Measurements from ENCODE around the gene SRP9. TPM values are rescaled to one million over a fixed set of nuclear protein-coding genes. Genes with fewer than 3 reads are reported as not detected.
A peak's percentile ranks its signal among the peaks of the same experiment; 100 is the strongest.
"Not testable (repeated sequence)": the region's sequence is repeated elsewhere in the genome, so short reads cannot be mapped to it uniquely, and the experiment has no call there.

The SRP9 gene
- total and polyA plus RNA-seq, 12 donors: 144 to 521 (median 293) TPM

GRCh38 chr1:225812488-225813213, 35.0 kb downstream of the SRP9 start:
- DNase-seq: peak in 1 of 7 donors; percentile 41
- H3K4me1 ChIP-seq (replicated peaks in 1 of 2): peaks cover 61 to 69% of the 10 kb centered on the region in 2 donors
- H3K4me3 ChIP-seq: peak overlapping the region in 1 of 4 donors; percentile 93
- 49 to 61% (median 60%) methylated on average over 3 to 8 of the region's 8 CpGs for WGBS, 4 donors
- no peaks in the 10 kb centered on the region for H3K36me3 ChIP-seq (replicated peaks in 1 of 2)
- H3K9me3 ChIP-seq (replicated peaks in 1 of 3): no peaks in the 10 kb centered on the region
- H3K27ac ChIP-seq: peak overlapping the region; percentile 81 to 98 (median 97)
- TF ChIP-seq POLR2A (IDR thresholded peaks at IDR 0.05): no peak
- H3K27me3 ChIP-seq: no peaks in the 10 kb centered on the region
- intact Hi-C loops (cut with DNase I): no loop called here

GRCh38 chr1:225813214-225813964, 35.8 kb downstream of the SRP9 start:
- intact Hi-C loops (cut with DNase I): no loop called here
- Histone ChIP-seq H3K4me1 (replicated peaks in 1 of 2) (peaks cover 69 to 76% of the 10 kb centered on the region in 2 donors), H3K4me3 (peak overlapping the region in 1 of 4 donors; percentile 93), H3K27me3 (no peaks in the 10 kb centered on the region), H3K9me3 (replicated peaks in 1 of 3) (no peaks in the 10 kb centered on the region), H3K36me3 (replicated peaks in 1 of 2) (no peaks in the 10 kb centered on the region), H3K27ac (peak overlapping the region; percentile 81 to 98 (median 97))
- TF ChIP-seq POLR2A (IDR thresholded peaks at IDR 0.05): peak; percentile 7 to 75
- TF ChIP-seq CTCF (IDR thresholded peaks at IDR 0.05): no peak
- DNase-seq: peak; percentile 70 to 92 (median 89)
- WGBS, 4 donors: 5 to 14% (median 11%) methylated on average over 7 to 10 of the region's 10 CpGs

GRCh38 chr1:225814381-225814780, 36.8 kb downstream of the SRP9 start:
- H3K4me3 ChIP-seq: peak overlapping the region in 1 of 4 donors; percentile 39
- H3K27ac ChIP-seq: peak overlapping the region; percentile 81 to 98 (median 97)
- no peaks in the 10 kb centered on the region for H3K36me3 ChIP-seq (replicated peaks in 1 of 2)
- intact Hi-C loops (cut with DNase I): no loop called here
- H3K4me1 ChIP-seq (replicated peaks in 1 of 2): peaks cover 76 to 84% of the 10 kb centered on the region in 2 donors
- peak in 5 of 7 donors; percentile 58 to 78 (median 70) for DNase-seq
- TF ChIP-seq CTCF (IDR thresholded peaks at IDR 0.05) (no peak), POLR2A (IDR thresholded peaks at IDR 0.05) (peak in 1 of 2 donors; percentile 17)
- 25 to 38% (median 31%) methylated on average over 5 to 7 of the region's 7 CpGs for WGBS, 4 donors
- H3K27me3 ChIP-seq: no peaks in the 10 kb centered on the region
- H3K9me3 ChIP-seq (replicated peaks in 1 of 3): no peaks in the 10 kb centered on the region

- peak in 1 of 6 experiments; percentile 1 for TF ChIP-seq CTCF (IDR thresholded peaks at IDR 0.05)
- H3K27me3 ChIP-seq; H3K9me3 ChIP-seq (replicated peaks in 1 of 3); H3K36me3 ChIP-seq (replicated peaks in 1 of 2); intact Hi-C loops (cut with DNase I); H3K4me3 ChIP-seq: not testable (repeated sequence)
- H3K4me1 ChIP-seq (replicated peaks in 1 of 2): peaks cover 83 to 87% of the 10 kb centered on the region in 2 donors
- H3K27ac ChIP-seq: peak overlapping the region; percentile 81 to 98 (median 97)
- 65 to 89% (median 74%) methylated on average over 3 to 7 of the region's 7 CpGs for WGBS, 4 donors
- DNase-seq: peak in 1 of 7 donors; percentile 24
Measured at GRCh38 chr1:225815090-225815489, 37.5 kb downstream of the SRP9 start.
